Stimulated activated CD8-positive, alpha-beta memory T cell treated with anti-CD3 and anti-CD28 coated beads, Interleukin-7, amount 100 ng/mL, for 4 hours (primary cell): ENCODE data around the gene RPS21.

Source experiments
- DNase-seq, 2 donors: peaks; one replicate each; pipeline ENCODE4 v3.0.0-alpha.2; 2020; ENCODE audit warnings: low read depth in 2 of 2

RPS21 gene

GRCh38 chr20:62354031-62354808, 32.7 kb upstream of the RPS21 start:
- DNase-seq, result no peak

- no peak for DNase-seq
Observed at GRCh38 chr20:62354811-62355341, 32.0 kb upstream of the RPS21 start.

- DNase-seq, result no peak
Observed at GRCh38 chr20:62355516-62355877, 31.4 kb upstream of the RPS21 start.

- no peak for DNase-seq
Observed at GRCh38 chr20:62355878-62356588, 30.9 kb upstream of the RPS21 start.

- DNase-seq, result no peak
Observed at GRCh38 chr20:62356589-62357186, 30.2 kb upstream of the RPS21 start.

DNA sequence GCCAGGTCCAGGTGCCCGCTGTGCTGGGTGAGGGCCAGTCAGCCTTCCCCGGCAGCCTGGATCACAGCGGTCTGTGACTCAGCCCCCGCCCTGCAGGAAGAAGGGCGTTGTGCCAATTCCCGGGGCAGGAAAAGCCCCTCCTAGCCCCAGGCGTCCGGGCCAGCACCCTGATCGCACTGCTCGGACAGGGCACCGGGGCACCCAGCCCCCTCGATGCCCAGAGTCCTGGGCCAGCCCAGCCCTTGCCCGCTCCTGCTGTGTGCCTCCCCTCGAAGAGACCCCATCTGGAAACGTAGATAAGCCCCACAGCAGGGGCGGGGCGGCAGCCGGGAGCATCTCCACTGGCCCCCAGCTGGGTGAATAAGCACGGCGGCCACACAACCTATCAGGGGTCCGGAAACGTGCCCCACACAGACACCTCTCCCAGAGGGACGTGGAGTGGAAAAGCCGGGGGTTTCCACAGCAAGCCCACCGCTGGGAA, 29.7 kb upstream of the RPS21 start:
- no peak for DNase-seq

GRCh38 chr20:62357681-62358080, 29.2 kb upstream of the RPS21 start:
- no peak for DNase-seq

DNA sequence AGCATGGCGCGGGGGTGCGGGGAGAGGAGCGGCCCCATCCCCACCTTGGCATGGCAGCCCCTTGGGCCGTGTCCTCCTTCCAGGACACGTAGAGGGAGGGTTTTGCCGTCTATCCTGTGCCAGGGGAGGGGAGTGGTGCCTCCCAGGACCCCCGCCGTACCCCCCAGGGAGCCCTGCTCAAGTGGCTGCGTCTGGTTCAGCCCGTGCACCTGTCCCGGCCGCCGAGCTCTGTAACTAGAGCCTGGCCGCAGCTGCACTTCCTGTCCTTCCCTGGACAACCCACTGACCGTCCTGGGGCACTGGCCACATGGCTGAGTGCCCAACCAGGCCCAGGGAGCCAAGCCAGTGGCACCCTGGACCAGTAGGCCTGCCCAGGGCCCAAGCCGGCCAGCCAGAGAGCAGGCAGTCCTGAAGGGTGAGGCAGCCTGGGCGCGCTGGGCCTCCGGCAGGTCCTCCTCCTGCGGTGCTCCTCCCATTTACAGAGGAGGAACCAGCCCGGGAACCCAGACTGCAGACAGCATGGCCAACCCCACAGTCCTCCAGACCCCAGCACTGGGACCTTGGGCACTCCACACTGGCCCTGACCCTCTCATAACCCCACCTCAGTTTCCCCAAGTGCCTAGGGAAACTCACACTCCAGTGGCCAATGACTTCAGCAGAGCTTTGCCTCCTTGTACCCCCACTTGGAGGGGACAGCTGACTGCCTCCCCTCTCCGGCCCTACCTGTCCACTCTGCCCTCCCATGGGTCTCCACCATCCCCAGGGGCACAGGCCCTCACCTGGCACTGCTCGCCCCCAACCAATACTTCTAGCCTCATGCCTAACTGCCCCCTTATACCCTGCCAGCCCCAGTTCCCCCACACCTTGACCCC, 28.5 kb upstream of the RPS21 start:
- DNase-seq, result no peak

- no peak for DNase-seq
Observed at GRCh38 chr20:62359043-62359490, 27.8 kb upstream of the RPS21 start.

GRCh38 chr20:62359491-62360121, 27.3 kb upstream of the RPS21 start:
- DNase-seq, result no peak

GRCh38 chr20:62360854-62361798, 25.8 kb upstream of the RPS21 start:
- no peak for DNase-seq

DNA sequence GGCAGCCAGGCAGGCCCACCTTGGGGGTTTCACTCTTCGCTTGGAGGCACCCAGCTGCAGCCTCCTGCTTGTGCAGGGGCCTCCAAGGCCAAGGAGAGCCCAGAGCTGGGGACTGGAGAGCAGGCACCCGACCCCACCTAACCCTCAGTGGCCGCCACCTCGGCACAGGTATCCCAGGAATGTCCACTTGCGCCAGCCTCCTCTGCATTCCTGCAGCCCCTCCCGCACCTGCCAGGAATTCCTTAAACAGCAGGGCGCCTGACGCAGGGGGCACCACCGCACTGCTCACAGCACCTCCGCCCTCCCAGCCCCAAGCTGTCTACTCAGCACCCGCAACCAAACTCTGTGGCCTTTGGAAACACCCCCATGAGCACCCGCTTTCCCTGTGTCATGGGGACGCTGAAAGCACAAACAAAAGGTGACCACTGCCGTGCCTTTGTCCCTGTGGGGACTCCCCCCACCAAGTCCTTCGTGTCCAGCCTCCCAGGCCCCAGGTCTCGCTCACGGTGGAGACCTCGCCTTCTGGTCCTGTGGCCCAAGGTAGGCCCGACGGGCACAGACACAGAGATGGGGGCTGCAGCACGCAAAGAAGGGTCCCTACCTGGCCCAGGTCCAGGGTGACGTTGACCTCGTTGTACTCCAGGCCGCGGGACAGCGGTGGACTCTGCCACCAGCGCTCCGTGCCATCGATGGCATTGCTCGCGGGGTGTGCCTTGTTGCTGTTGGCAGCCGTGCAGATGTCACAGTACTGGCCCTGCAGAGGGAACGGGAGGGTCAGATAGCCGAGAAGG, 24.9 kb upstream of the RPS21 start:
- no peak for DNase-seq

- no peak for DNase-seq
Observed at GRCh38 chr20:62362590-62362940, 24.3 kb upstream of the RPS21 start.

GRCh38 chr20:62362991-62363919, 23.6 kb upstream of the RPS21 start:
- no peak for DNase-seq

GRCh38 chr20:62363920-62364851, 22.7 kb upstream of the RPS21 start:
- no peak for DNase-seq

- no peak for DNase-seq
Observed at GRCh38 chr20:62364911-62365736, 21.8 kb upstream of the RPS21 start.
